ENCODE data around the gene DUOX2.

DNA sequence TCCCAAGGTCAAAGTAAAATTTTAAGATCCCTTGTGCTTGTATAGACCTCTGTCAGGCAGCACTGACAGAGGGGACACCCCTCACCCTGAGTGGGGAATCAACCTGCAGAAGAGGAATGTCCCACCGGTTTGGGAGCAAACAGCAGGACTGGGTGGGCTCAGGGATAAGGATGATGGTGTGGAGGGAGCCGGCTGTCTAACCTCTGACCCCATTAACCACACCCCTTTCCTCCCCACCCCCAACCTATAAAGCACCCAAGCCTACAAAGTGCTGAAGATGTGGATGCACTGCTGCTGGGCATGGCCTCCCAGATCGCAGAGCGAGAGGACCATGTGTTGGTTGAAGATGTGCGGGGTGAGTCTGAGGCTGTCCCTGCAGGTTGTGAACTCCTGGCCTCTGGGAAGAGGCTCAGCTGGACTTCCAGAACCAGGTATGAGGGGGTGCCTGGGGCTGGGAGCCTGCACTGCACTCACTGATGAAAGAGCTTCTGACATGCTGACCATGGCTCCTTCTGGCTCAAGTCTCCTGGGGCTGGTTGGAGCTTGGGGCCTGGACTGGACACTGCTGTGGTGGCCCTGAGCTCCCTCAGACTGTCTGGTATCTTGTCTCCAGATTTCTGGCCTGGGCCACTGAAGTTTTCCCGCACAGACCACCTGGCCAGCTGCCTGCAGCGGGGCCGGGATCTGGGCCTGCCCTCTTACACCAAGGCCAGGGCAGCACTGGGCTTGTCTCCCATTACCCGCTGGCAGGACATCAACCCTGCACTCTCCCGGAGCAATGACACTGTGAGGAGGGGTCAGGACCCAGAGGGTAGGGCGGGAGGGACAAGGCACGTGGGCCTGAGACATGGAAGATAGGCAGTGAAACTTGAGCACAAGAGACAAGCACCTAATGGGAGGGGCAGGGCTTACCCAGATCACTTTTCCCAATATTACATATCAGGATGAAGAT, 25.1 kb upstream of the DUOX2 start:
- TF ChIP-seq L3MBTL2 (conservative IDR thresholded peaks at IDR 0.05), result no peak
- no peak for TF ChIP-seq FOXM1 (IDR thresholded peaks at IDR 0.05; ENCODE audit: borderline replicate concordance)
- no peak for TF ChIP-seq FOXA1 (IDR thresholded peaks at IDR 0.05)
- no peak for TF ChIP-seq SUZ12 (IDR thresholded peaks at IDR 0.05)
